Measurements from ENCODE around the gene LUZP1.

- TF ChIP-seq, protein P1, sequence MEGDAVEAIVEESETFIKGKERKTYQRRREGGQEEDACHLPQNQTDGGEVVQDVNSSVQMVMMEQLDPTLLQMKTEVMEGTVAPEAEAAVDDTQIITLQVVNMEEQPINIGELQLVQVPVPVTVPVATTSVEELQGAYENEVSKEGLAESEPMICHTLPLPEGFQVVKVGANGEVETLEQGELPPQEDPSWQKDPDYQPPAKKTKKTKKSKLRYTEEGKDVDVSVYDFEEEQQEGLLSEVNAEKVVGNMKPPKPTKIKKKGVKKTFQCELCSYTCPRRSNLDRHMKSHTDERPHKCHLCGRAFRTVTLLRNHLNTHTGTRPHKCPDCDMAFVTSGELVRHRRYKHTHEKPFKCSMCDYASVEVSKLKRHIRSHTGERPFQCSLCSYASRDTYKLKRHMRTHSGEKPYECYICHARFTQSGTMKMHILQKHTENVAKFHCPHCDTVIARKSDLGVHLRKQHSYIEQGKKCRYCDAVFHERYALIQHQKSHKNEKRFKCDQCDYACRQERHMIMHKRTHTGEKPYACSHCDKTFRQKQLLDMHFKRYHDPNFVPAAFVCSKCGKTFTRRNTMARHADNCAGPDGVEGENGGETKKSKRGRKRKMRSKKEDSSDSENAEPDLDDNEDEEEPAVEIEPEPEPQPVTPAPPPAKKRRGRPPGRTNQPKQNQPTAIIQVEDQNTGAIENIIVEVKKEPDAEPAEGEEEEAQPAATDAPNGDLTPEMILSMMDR (IDR thresholded peaks at IDR 0.05), result no peak
- TF ChIP-seq EP300 (IDR thresholded peaks at IDR 0.05), result no peak
These were observed 69.5 kb downstream of the LUZP1 start for GRCh38 chr1:23099171-23099536.

Measured in tibial nerve (tissue), 4 donors.